Endothelial cell of umbilical vein (primary cell): ENCODE measurements around the gene SPTLC1. TPM values are rescaled to one million over a fixed set of nuclear protein-coding genes. Genes with fewer than 3 reads are reported as not detected.
A peak's percentile ranks its signal among the peaks of the same experiment; 100 is the strongest.
"Not testable (repeated sequence)": the region's sequence is repeated elsewhere in the genome, so short reads cannot be mapped to it uniquely, and the experiment has no call there.

ENCODE experiments used
- BruUV-seq: library from RNA; stranded (reverse); fragments of 400-500 nt; replicated peaks from 2 replicates; lab custom pipeline; 2021; lab: Mats Ljungman, UMichigan
- CTCF ChIA-PET: fragments of 300-600, 350-600 bp; sonication (Branson Sonifier 250); formaldehyde crosslinking; loops from one replicate; lab custom pipeline; 2021; ENCODE audit warnings: antibody characterized with exemption, inconsistent platforms; lab: Charles Lee
- POLR2A ChIA-PET: fragments of 300-600, 350-600 bp; sonication (Branson Sonifier 250); formaldehyde crosslinking; loops from one replicate; lab custom pipeline; 2021; ENCODE audit warnings: antibody characterized with exemption, inconsistent platforms; lab: Charles Lee
- DNase-seq: peaks from one replicate; pipeline ENCODE4 v3.0.0-alpha.2; 2011; ENCODE audit warnings: low read depth, low spot score
- FAIRE-seq: peaks from 2 replicates; lab custom pipeline; 2011; peaks lifted over from hg19 to GRCh38; lab: Jason Lieb, UNC
- H2AFZ ChIP-seq: 2 replicates; pipeline ENCODE4 v1.6.0; 2012; ENCODE audit warnings: low read depth, low read length, control low read depth, inconsistent platforms
- H3K27ac ChIP-seq: 2 replicates; pipeline ENCODE4 v1.5.1; 2011; ENCODE audit warnings: low read depth, mild to moderate bottlenecking, control low read depth, low read length, moderate library complexity; ENCODE audit not compliant: insufficient read depth
- H3K27me3 ChIP-seq, 2 experiments: 2 replicates each; pipeline versions ENCODE4 v1.6.0 to v1.6.1; 2011; ENCODE audit warnings: low read length in 2 of 2, mixed read lengths in 1 of 2; ENCODE audit not compliant: control insufficient read depth in 2 of 2, insufficient read depth in 2 of 2
- H3K36me3 ChIP-seq, 2 experiments: 2 replicates in 1 of 2; 3 replicates in 1 of 2; pipeline ENCODE4 v1.5.1; 2011; ENCODE audit warnings: low read length in 2 of 2, mild to moderate bottlenecking in 1 of 2, moderate library complexity in 1 of 2; ENCODE audit not compliant: control insufficient read depth in 2 of 2, insufficient read depth in 2 of 2; ENCODE audit errors: extremely low read depth in 1 of 2
- H3K4me1 ChIP-seq: 3 replicates; pipeline ENCODE4 v1.5.1; 2011; ENCODE audit warnings: mild to moderate bottlenecking, low read length; ENCODE audit not compliant: control insufficient read depth, insufficient read depth; ENCODE audit errors: extremely low read depth
- H3K4me2 ChIP-seq: 2 replicates; pipeline ENCODE4 v1.6.1; 2011; ENCODE audit warnings: low read length, control low read depth, mixed read lengths; ENCODE audit not compliant: insufficient read depth
- H3K4me3 ChIP-seq, 3 experiments: fragments of 200-600 bp in 1 of 3; sonication (generic), shearing (Covaris generic) in 1 of 3; replicated peaks in 1 of 3; 2 replicates each; pipeline ENCODE4 v1.5.1; 2011 to 2016; ENCODE audit warnings: control low read depth in 3 of 3, low read length in 3 of 3, mild to moderate bottlenecking in 2 of 3, inconsistent platforms in 1 of 3, low read depth in 1 of 3, moderate library complexity in 1 of 3; ENCODE audit not compliant: insufficient read depth in 1 of 3
- H3K79me2 ChIP-seq: 2 replicates; pipeline ENCODE4 v1.6.0; 2012; ENCODE audit warnings: low read length, inconsistent platforms; ENCODE audit not compliant: control insufficient read depth, insufficient read depth
- H3K9ac ChIP-seq: replicated peaks from 2 replicates; pipeline ENCODE3; 2011; ENCODE audit warnings: low read length, control low read depth; ENCODE audit not compliant: insufficient read depth; ENCODE audit errors: extremely low read depth
- H3K9me1 ChIP-seq: replicated peaks from 3 replicates; pipeline ENCODE4 v1.6.0; 2011; ENCODE audit warnings: mild to moderate bottlenecking, low read length; ENCODE audit not compliant: control insufficient read depth, insufficient read depth; ENCODE audit errors: extremely low read depth
- H3K9me3 ChIP-seq: replicated peaks from 2 replicates; pipeline ENCODE4 v1.5.1; 2012; ENCODE audit warnings: low read length, inconsistent platforms; ENCODE audit not compliant: control insufficient read depth, insufficient read depth
- H4K20me1 ChIP-seq: replicated peaks from 2 replicates; pipeline ENCODE3; 2011; ENCODE audit warnings: mild to moderate bottlenecking, low read length; ENCODE audit not compliant: control insufficient read depth, insufficient read depth; ENCODE audit errors: extremely low read depth
- MAX ChIP-seq: IDR thresholded peaks from 2 replicates; pipeline ENCODE4 v1.6.1; 2011; ENCODE audit not compliant: insufficient read depth, insufficient read length
- POLR2AphosphoS5 ChIP-seq: IDR thresholded peaks from 2 replicates; pipeline ENCODE4 v1.6.1; 2012; ENCODE audit warnings: low read depth, mild to moderate bottlenecking, control low read depth, low read length, moderate library complexity; ENCODE audit not compliant: insufficient read depth
- dilution Hi-C: fragments of 300-500 bp; cut with MboI; formaldehyde crosslinking; loops from one replicate; pipeline ENCODE4 v1.15.0; 2019; ENCODE audit warnings: low sequenced_read_pairs; ENCODE audit not compliant: extremely low pct_ligation_motif_present
- intact Hi-C: fragments of 100-400 bp; cut with micrococcal nuclease; formaldehyde crosslinking; loops from one replicate; pipeline ENCODE4 v1.10.0; 2022
- polyA plus RNA-seq, 4 experiments: library from polyadenylated mRNA; depleted of rRNA in 3 of 4; stranded (reverse) in 3 of 4; unstranded in 1 of 4; fragments of >200 nt; gene quantifications; 2 replicates each; pipeline versions ENCODE4 v1.2.1 to v1.2.3, GENCODE V29; 2011 to 2012; ENCODE audit warnings: missing spikeins in 1 of 4
- total RNA-seq: library from RNA; stranded (reverse); gene quantifications from 2 replicates; pipeline ENCODE4 v1.2.3, GENCODE V29; 2021
- TF ChIP-seq, protein P1 (sequence below), 2 donors: IDR thresholded peaks; 1 replicate in 1 of 2; 2 replicates in 1 of 2; pipeline ENCODE4 v1.5.1; 2011; ENCODE audit warnings: low read length in 2 of 2, mild to moderate bottlenecking in 2 of 2, moderate library complexity in 2 of 2, control low read depth in 1 of 2, inconsistent platforms in 1 of 2, low read depth in 1 of 2; ENCODE audit not compliant: insufficient read depth in 1 of 2; ENCODE audit errors: extremely low read depth in 1 of 2

The SPTLC1 gene
- total and polyA plus RNA-seq, 2 donors (not counting 3 experiments of a cell fraction or from before 2014, with no cell fraction given), result 35.9 to 68.5 TPM

DNA sequence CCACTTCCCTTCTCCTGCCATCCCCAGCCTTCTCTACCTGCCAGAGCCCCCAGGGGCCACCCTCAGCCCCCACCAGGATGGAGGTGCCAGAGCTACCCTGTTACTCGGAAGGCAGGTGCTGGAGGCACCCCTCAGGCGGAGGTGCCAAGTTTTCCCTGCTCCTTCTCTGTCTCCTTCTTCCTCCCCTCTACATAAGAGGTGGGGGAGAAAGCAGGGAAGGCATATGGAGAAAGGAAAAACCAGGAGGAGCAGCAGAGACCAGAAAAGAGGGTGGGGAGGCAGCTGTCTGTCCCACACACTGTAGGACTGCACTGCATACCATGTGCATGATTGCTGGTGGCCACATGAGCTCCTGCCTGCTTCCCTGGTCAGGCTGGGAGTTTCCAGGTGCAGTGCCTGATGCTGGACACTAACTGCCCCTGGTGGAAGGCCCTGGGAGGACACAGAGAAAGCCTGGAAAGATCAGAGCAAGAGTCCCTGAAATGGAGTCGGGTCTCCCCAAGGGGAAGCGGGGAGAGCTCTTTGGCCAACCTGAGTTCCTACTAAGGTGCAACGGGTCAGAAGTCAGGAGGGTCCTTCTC, 23.8 kb upstream of the SPTLC1 start:
- H3K4me1 ChIP-seq, result peaks cover 10% of the 10 kb centered on the region
- TF ChIP-seq, protein P1, sequence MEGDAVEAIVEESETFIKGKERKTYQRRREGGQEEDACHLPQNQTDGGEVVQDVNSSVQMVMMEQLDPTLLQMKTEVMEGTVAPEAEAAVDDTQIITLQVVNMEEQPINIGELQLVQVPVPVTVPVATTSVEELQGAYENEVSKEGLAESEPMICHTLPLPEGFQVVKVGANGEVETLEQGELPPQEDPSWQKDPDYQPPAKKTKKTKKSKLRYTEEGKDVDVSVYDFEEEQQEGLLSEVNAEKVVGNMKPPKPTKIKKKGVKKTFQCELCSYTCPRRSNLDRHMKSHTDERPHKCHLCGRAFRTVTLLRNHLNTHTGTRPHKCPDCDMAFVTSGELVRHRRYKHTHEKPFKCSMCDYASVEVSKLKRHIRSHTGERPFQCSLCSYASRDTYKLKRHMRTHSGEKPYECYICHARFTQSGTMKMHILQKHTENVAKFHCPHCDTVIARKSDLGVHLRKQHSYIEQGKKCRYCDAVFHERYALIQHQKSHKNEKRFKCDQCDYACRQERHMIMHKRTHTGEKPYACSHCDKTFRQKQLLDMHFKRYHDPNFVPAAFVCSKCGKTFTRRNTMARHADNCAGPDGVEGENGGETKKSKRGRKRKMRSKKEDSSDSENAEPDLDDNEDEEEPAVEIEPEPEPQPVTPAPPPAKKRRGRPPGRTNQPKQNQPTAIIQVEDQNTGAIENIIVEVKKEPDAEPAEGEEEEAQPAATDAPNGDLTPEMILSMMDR (IDR thresholded peaks at IDR 0.05; ENCODE audit: extremely low read depth in 1 of 2, insufficient read depth in 1 of 2, low read depth in 1 of 2, low read length in 2 of 2), result peak in 1 of 2 donors; percentile 25
- DNase-seq, H3K4me3 ChIP-seq, dilution Hi-C loops, H3K27me3 ChIP-seq, H2AFZ ChIP-seq, H3K9ac ChIP-seq, BruUV-seq, POLR2A ChIA-PET, H4K20me1 ChIP-seq, H3K9me3 ChIP-seq, H3K4me2 ChIP-seq, H3K36me3 ChIP-seq, H3K79me2 ChIP-seq, H3K27ac ChIP-seq, H3K9me1 ChIP-seq: not testable (repeated sequence)
- CTCF ChIA-PET, result interaction anchor here (1.0 to 9.0 kb wide), 26 partner anchors 8 to 496 kb away, joined by 3 to 239 read pairs (median 14); partner anchors contain the start of genes CENPP and NOL8
- peak; percentile 74 for FAIRE-seq
- intact Hi-C loops, result loop anchor here (1.0 to 5.0 kb wide), 3 partner anchors 154 to 653 kb away; partner anchors contain the start of gene IARS1

GRCh38 chr9:92138157-92138959, 23.1 kb upstream of the SPTLC1 start:
- dilution Hi-C loops, result no loop called here
- Histone ChIP-seq H3K27ac (no peak overlapping the region), H3K9me3 (no peaks in the 10 kb centered on the region), H3K4me1 (peaks cover 11% of the 10 kb centered on the region), H3K27me3 (no peaks in the 10 kb centered on the region), H3K9ac (no peak overlapping the region), H3K4me3 (no peak overlapping the region), H3K36me3 (no peaks in the 10 kb centered on the region), H2AFZ (peak overlapping the region; percentile 34), H3K79me2 (no peaks in the 10 kb centered on the region), H3K9me1 (no peaks in the 10 kb centered on the region), H3K4me2 (no peak overlapping the region), H4K20me1 (no peaks in the 10 kb centered on the region)
- FAIRE-seq (peak; percentile 83), DNase-seq (peak; percentile 46)
- POLR2A ChIA-PET, result no interaction called here
- intact Hi-C loops, result loop anchor here (1.0 to 5.0 kb wide), 3 partner anchors 155 to 654 kb away; partner anchors contain the start of gene IARS1
- BruUV-seq, result no TSS peak
- TF ChIP-seq POLR2AphosphoS5, result no peak
- TF ChIP-seq, protein P1 (IDR thresholded peaks at IDR 0.05; ENCODE audit: extremely low read depth in 1 of 2, insufficient read depth in 1 of 2, low read depth in 1 of 2, low read length in 2 of 2), result peak; percentile 72 to 94
- no peak for TF ChIP-seq MAX
- CTCF ChIA-PET, result interaction anchor here (0.7 to 9.0 kb wide), 30 partner anchors 9 to 653 kb away, joined by 3 to 239 read pairs (median 7); no protein-coding TSS in a partner anchor
